ENCODE measurements around the gene RNF144B.

DNA sequence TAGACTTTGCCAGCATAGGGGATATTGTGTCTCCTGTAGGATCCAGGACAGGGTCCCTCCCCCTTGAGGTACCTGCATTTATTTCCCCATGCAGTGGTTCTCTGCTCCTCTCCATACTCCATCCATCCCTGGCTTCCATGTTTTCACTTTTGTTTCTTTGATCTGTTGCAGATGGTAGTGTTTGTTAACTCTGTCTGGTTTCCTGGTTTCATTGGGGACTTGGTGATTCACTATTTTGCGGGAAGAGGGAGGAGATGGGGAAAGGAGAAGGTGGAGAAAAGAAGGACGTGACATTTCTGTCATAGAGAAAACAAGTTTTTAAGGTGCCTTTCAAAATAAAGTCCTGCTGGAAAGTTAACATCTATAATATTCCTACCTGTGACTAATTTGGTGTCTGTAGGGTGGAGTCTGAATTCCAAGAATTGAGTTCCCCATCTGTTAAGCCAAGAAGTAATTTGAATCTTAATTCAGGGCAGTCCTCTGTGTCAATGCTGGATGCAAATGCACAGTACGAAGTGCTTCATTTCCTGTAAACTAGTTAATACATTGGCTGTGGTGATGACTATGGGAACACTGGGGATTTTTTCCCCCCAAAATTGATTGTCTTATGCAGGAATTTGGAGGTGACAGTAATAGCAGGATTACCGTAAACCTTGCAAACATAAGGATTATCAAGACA, 6.9 kb upstream of the RNF144B start:
- TF ChIP-seq, protein P1, sequence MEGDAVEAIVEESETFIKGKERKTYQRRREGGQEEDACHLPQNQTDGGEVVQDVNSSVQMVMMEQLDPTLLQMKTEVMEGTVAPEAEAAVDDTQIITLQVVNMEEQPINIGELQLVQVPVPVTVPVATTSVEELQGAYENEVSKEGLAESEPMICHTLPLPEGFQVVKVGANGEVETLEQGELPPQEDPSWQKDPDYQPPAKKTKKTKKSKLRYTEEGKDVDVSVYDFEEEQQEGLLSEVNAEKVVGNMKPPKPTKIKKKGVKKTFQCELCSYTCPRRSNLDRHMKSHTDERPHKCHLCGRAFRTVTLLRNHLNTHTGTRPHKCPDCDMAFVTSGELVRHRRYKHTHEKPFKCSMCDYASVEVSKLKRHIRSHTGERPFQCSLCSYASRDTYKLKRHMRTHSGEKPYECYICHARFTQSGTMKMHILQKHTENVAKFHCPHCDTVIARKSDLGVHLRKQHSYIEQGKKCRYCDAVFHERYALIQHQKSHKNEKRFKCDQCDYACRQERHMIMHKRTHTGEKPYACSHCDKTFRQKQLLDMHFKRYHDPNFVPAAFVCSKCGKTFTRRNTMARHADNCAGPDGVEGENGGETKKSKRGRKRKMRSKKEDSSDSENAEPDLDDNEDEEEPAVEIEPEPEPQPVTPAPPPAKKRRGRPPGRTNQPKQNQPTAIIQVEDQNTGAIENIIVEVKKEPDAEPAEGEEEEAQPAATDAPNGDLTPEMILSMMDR (IDR thresholded peaks at IDR 0.05): no peak
- no peak for TF ChIP-seq POLR2A (IDR thresholded peaks at IDR 0.05)
